Stimulated activated naive B cell treated with anti-CD40 and anti-IgM and Interleukin-4, amounts not matched to agents 10 μg/mL and 1 μg/mL and 100 μg/mL, for 72 hours (primary cell): ENCODE data around the gene PTBP2.
A peak's percentile ranks its signal among the peaks of the same experiment; 100 is the strongest.

Experiments
- ATAC-seq, 2 donors: fragments of 150-1000 bp; cut with Tn5 transposase; replicated peaks; 2 replicates each; pipeline ENCODE4 v1.10.0; 2021; ENCODE audit warnings: moderate library complexity in 1 of 2
- DNase-seq: peaks from one replicate; pipeline ENCODE4 v3.0.0; 2021
- H3K27ac Mint-ChIP-seq: one replicate; pipeline ENCODE4 v1.8.0; 2022; ENCODE audit warnings: mild to moderate bottlenecking, mixed read lengths
- H3K27me3 Mint-ChIP-seq, 2 donors: one replicate each; pipeline ENCODE4 v1.8.0; 2022; ENCODE audit warnings: mixed read lengths in 2 of 2
- H3K36me3 Mint-ChIP-seq, 2 donors: one replicate each; pipeline ENCODE4 v1.8.0; 2022; ENCODE audit warnings: mixed read lengths in 2 of 2, mild to moderate bottlenecking in 1 of 2
- H3K4me1 Mint-ChIP-seq, 2 donors: one replicate each; pipeline ENCODE4 v1.8.0; 2022; ENCODE audit warnings: mixed read lengths in 2 of 2, mild to moderate bottlenecking in 1 of 2
- H3K4me3 Mint-ChIP-seq, 2 donors: one replicate each; pipeline ENCODE4 v1.8.0; 2022; ENCODE audit warnings: mild to moderate bottlenecking in 2 of 2, mixed read lengths in 2 of 2, moderate library complexity in 1 of 2
- H3K9me3 Mint-ChIP-seq, 2 donors: one replicate each; pipeline ENCODE4 v1.8.0; 2022; ENCODE audit warnings: mixed read lengths in 2 of 2, mild to moderate bottlenecking in 1 of 2

The PTBP2 gene

GRCh38 chr1:96721416-96722160 lies at the start of gene PTBP2:
Gene PTBP2, plus strand, starts transcription at chr1:96721784. Its CDS starts 81 bp downstream, at chr1:96721865.
- H3K9me3 Mint-ChIP-seq, result no peaks in the 10 kb centered on the region
- H3K36me3 Mint-ChIP-seq, result peaks cover 3 to 14% of the 10 kb centered on the region in 2 donors
- H3K4me1 Mint-ChIP-seq, result peaks cover 11 to 28% of the 10 kb centered on the region in 2 donors
- no peaks in the 10 kb centered on the region for H3K27me3 Mint-ChIP-seq
- peak within 1 kb of the TSS; percentile 98 for H3K27ac Mint-ChIP-seq
- H3K4me3 Mint-ChIP-seq, result peak within 1 kb of the TSS; percentile 94 to 96
- ATAC-seq (peak; percentile 91 to 93), DNase-seq (peak; percentile 79)

DNA sequence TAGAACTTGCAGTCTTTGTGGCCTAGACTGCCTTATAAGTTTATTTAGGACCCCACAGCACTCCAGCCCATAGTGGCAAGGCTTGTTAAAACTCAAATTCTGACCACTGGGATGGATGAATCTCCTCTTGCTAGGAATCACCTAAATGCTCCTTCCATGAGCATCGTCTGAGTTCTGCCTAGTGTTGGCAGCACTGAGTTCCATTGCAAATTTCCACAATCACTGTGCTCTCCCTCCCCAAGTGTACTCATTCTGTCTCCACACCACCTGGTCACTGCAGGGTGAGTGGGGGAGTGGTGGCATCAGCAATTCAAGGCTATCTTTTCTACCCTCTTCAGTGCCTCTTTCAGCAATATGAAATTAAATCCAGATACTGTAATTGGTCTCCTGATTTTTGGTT lies 46.7 kb upstream of the PTBP2 start:
- Mint-ChIP-seq H3K27me3 (peaks cover 6 to 11% of the 10 kb centered on the region in 2 donors), H3K4me3 (no peak overlapping the region), H3K4me1 (no peaks in the 10 kb centered on the region), H3K27ac (no peak overlapping the region), H3K36me3 (no peaks in the 10 kb centered on the region), H3K9me3 (peaks cover 13 to 20% of the 10 kb centered on the region in 2 donors)
- ATAC-seq (no peak), DNase-seq (no peak)

GRCh38 chr1:96682056-96682455 lies 39.5 kb upstream of the PTBP2 start:
- Mint-ChIP-seq H3K4me3 (no peak overlapping the region), H3K9me3 (no peaks in the 10 kb centered on the region), H3K27me3 (peaks cover 3 to 10% of the 10 kb centered on the region in 2 donors), H3K4me1 (no peaks in the 10 kb centered on the region), H3K36me3 (no peaks in the 10 kb centered on the region), H3K27ac (no peak overlapping the region)
- ATAC-seq, result no peak
- DNase-seq, result no peak

DNA sequence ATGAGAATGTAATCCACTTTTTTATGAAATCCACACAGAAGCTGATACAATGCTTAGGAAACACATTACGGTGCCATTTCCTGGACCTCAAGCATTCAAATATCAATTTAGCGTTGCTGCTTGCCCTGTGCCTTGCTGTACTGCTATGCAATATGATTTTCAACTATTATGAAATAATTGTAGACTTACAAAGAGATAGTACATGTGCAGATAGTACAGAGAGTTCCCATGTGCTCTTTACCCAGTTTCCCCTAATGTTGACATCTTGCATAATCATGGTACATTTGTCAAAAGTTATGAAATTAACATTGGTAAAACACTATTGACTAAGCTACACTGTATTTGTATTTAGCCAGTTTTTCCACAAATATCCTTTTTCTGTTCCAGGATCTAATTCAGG lies 37.7 kb upstream of the PTBP2 start:
- ATAC-seq (no peak), DNase-seq (no peak)
- Mint-ChIP-seq H3K4me3 (no peak overlapping the region), H3K4me1 (no peaks in the 10 kb centered on the region), H3K27me3 (peaks cover 7 to 16% of the 10 kb centered on the region in 2 donors), H3K27ac (no peak overlapping the region), H3K36me3 (no peaks in the 10 kb centered on the region), H3K9me3 (no peaks in the 10 kb centered on the region)

GRCh38 chr1:96684744-96685143 lies 36.8 kb upstream of the PTBP2 start:
- Mint-ChIP-seq H3K36me3 (no peaks in the 10 kb centered on the region), H3K4me1 (no peaks in the 10 kb centered on the region), H3K27ac (no peak overlapping the region), H3K27me3 (peaks cover 7 to 11% of the 10 kb centered on the region in 2 donors), H3K4me3 (no peak overlapping the region), H3K9me3 (no peaks in the 10 kb centered on the region)
- no peak for ATAC-seq
- DNase-seq, result no peak

DNA sequence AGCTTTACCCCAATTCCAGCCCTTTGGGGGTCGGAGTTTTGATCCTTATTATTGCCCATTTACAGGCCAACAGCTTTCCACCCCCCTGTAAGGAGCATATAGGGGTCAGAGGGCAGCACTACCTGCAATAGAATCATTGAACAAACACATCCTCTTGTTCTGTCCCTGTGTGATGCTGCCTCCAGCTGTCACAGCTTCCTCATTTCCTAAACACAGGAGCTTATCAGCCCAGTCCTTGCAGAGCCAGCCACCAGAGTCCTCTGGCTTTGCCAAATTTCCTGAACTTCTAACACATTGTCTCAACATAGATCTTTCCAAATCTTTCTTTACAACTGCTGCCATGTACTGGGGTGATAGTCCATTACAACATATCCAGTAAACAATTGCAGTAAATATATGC lies 32.8 kb upstream of the PTBP2 start:
- DNase-seq, result no peak
- Mint-ChIP-seq H3K27me3 (peaks cover 4 to 6% of the 10 kb centered on the region in 2 donors), H3K36me3 (no peaks in the 10 kb centered on the region), H3K4me1 (no peaks in the 10 kb centered on the region), H3K9me3 (peaks cover 0 to 3% of the 10 kb centered on the region in 2 donors), H3K27ac (no peak overlapping the region), H3K4me3 (no peak overlapping the region)
- no peak for ATAC-seq

DNA sequence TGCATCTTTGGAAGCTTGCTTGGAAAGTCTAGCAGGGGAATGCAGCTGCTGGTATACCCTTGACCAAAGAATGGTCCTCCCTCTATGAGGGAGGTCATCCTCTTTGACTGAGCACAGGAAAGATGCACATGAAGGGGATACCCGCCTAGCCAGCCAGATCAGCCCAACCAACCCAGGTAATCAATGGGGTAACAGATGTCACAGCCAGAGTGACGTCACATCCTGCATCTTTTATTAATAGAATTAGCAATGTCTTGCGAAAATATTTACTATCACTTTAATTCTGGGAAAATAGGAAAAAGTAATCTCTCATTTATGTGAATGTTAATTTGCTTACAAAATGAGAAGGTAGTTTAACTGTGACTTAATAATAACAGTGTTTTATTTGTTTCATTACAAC lies 25.6 kb upstream of the PTBP2 start:
- H3K27ac Mint-ChIP-seq, result no peak overlapping the region
- no peak for ATAC-seq
- no peak for DNase-seq
- peaks cover 0 to 6% of the 10 kb centered on the region in 2 donors for H3K36me3 Mint-ChIP-seq
- peaks cover 0 to 4% of the 10 kb centered on the region in 2 donors for H3K4me1 Mint-ChIP-seq
- H3K9me3 Mint-ChIP-seq, result peaks cover 4 to 6% of the 10 kb centered on the region in 2 donors
- H3K27me3 Mint-ChIP-seq, result peaks cover 0 to 6% of the 10 kb centered on the region in 2 donors
- no peak overlapping the region for H3K4me3 Mint-ChIP-seq

DNA sequence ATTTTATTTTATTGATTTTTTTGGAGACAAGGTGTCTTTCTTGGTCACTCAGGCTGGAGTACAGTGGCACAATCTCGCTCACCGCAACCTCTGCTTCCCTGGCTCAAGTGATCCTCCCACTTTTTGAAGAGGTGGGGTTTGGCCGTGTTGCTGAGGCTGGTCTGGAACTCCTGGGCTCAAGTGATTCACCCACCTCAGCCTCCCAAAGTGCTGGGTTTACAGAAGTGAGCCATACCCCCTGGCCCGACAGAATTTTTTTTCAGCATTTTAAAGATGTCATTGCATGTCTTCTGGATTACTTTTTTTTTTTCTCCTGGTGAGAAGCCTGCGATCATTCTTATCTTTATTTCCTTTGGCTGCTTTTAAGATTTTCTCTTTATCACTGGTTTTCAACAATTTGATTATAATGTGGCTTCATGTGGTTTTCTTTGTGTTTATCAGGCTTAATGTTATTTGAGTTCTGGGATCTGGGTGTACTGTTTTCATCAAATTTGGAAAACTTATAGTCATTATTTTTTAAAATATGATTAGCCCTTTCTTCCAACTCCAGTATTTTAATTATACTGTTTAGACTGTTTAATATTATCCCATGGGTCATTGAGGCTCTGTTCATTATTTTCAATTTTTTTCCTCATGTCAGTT lies 23.1 kb upstream of the PTBP2 start:
- Mint-ChIP-seq H3K27ac (no peak overlapping the region), H3K4me3 (no peak overlapping the region), H3K27me3 (peaks cover 6 to 12% of the 10 kb centered on the region in 2 donors), H3K36me3 (peaks cover 0 to 6% of the 10 kb centered on the region in 2 donors), H3K4me1 (peaks cover 0 to 4% of the 10 kb centered on the region in 2 donors), H3K9me3 (peaks cover 3 to 6% of the 10 kb centered on the region in 2 donors)
- DNase-seq (no peak), ATAC-seq (no peak)

GRCh38 chr1:96703186-96703585 lies 18.4 kb upstream of the PTBP2 start:
- no peak for DNase-seq
- H3K4me1 Mint-ChIP-seq, result peaks cover 0 to 4% of the 10 kb centered on the region in 2 donors

DNA sequence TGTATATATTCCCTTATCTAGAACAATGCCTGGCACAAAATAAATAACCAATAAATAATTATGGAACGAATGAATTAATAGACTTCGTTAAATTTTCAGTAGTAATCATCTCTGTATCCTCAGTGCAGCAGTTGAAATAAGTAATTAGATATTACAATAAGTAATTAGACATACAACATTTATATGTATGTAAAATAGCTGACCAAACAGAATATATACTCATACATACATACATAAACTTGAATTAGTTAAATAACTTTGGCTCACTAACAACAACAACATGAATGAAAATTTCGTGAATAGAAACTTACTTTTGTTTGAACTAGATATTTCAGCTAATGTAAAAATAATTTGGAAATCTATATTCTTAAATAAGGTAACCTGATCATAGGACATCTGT lies 14.6 kb upstream of the PTBP2 start:
- no peak for ATAC-seq
- Mint-ChIP-seq H3K4me3 (no peak overlapping the region), H3K4me1 (no peaks in the 10 kb centered on the region)

More at GRCh38 chr1:96703186-96703585, 18.4 kb upstream of the PTBP2 start:
- peaks cover 0 to 6% of the 10 kb centered on the region in 2 donors for H3K36me3 Mint-ChIP-seq
- H3K27ac Mint-ChIP-seq, result no peak overlapping the region
- no peak for ATAC-seq
- H3K27me3 Mint-ChIP-seq, result peaks cover 11 to 12% of the 10 kb centered on the region in 2 donors
- peaks cover 3 to 6% of the 10 kb centered on the region in 2 donors for H3K9me3 Mint-ChIP-seq
- no peak overlapping the region for H3K4me3 Mint-ChIP-seq

DNA sequence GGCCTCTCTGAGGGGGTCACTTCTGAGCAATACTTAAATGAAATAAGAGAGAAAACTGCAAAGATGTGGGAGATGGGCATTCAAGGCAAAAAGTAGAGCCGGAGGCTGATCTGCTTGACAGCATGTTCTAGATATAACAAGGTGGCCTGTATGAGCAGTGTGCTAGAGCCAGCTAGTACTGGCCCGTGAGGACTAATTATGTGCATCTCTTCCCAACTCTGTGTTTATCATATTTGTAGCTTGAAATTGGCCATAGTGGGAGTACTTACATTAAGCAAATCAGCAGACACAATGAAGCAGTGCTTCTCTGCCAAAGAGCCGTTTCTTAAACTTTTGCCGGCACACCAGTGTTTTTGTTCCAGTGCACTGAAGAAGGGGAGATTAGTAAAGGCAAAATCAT lies 13.1 kb upstream of the PTBP2 start:
- Mint-ChIP-seq H3K4me1 (no peaks in the 10 kb centered on the region), H3K27me3 (peaks cover 0 to 6% of the 10 kb centered on the region in 2 donors), H3K36me3 (no peaks in the 10 kb centered on the region), H3K27ac (no peak overlapping the region), H3K4me3 (no peak overlapping the region), H3K9me3 (no peaks in the 10 kb centered on the region)
- no peak for ATAC-seq
- no peak for DNase-seq

More for the DNA sequence above, 14.6 kb upstream of the PTBP2 start:
- no peak for DNase-seq
- Mint-ChIP-seq H3K9me3 (no peaks in the 10 kb centered on the region), H3K27me3 (peaks cover 6 to 8% of the 10 kb centered on the region in 2 donors), H3K27ac (no peak overlapping the region), H3K36me3 (no peaks in the 10 kb centered on the region)

DNA sequence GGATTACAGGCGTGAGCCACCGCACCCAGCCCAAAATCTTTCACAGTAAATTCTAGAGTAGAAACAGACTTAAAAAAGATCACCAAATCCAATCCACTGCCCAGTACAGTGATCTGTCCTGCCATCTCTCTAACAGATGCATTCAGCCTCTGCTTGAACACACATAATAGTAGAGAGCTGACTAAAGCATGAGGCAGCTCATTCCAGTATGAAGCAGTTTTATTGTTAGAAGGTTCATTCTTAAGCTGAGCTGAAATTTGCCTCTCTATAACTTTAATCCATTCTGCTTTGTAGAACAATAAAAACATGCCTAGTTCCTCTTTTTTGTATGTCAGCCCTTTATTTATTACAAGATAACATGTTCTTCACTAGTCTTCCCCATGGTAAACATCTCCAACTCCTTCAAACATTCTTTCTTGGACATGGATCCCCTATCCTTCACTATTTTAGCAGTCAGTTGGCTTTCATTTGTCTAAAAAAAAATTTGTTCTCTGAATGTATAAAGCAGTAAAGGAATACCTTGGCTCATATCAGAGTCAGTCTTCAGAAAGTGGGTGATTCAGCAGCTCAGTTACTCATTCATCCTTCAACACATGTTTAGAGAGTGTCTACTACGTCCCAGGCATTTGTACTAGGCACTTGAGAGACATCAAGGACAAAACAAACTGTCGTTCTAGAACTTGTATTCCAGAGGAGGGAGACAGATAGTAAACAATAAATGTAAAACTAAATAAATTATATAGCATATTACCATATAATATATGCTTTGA lies 10.7 kb upstream of the PTBP2 start:
- no peaks in the 10 kb centered on the region for H3K9me3 Mint-ChIP-seq
- no peak overlapping the region for H3K27ac Mint-ChIP-seq
- DNase-seq (no peak), ATAC-seq (no peak)
- H3K4me3 Mint-ChIP-seq, result no peak overlapping the region
- no peaks in the 10 kb centered on the region for H3K36me3 Mint-ChIP-seq
- H3K4me1 Mint-ChIP-seq, result no peaks in the 10 kb centered on the region
- H3K27me3 Mint-ChIP-seq, result peaks cover 0 to 10% of the 10 kb centered on the region in 2 donors

DNA sequence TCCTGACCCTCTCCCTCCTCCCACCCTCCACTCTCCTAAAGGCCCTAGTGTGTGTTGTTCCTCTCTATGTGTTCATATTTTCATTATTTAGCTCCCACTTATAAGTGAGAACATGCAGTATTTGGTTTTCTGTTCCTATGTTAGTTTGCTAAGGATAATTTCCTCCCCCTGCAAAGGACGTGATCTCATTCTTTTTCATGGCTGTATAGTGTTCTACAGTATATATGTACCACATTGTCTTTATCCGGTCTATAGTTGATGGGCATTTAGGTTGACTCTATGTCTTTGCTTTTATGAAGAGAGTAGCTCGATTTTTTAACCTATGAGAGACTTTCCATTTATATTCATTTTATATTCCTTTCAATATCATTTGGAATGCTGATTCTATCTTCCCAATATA lies 7.9 kb upstream of the PTBP2 start:
- H3K9me3 Mint-ChIP-seq, result no peaks in the 10 kb centered on the region
- DNase-seq (no peak), ATAC-seq (no peak)
- no peaks in the 10 kb centered on the region for H3K36me3 Mint-ChIP-seq
- peaks cover 0 to 10% of the 10 kb centered on the region in 2 donors for H3K27me3 Mint-ChIP-seq
- H3K27ac Mint-ChIP-seq, result no peak overlapping the region
- H3K4me3 Mint-ChIP-seq, result no peak overlapping the region
- no peaks in the 10 kb centered on the region for H3K4me1 Mint-ChIP-seq

- no peaks in the 10 kb centered on the region for H3K9me3 Mint-ChIP-seq
- peaks cover 0 to 10% of the 10 kb centered on the region in 2 donors for H3K27me3 Mint-ChIP-seq
- no peak for DNase-seq
- no peaks in the 10 kb centered on the region for H3K36me3 Mint-ChIP-seq
- ATAC-seq, result no peak
- H3K4me3 Mint-ChIP-seq, result no peak overlapping the region
- no peak overlapping the region for H3K27ac Mint-ChIP-seq
- no peaks in the 10 kb centered on the region for H3K4me1 Mint-ChIP-seq
Measured at GRCh38 chr1:96714881-96715280, 6.7 kb upstream of the PTBP2 start.
